HG02571 (cell line): ENCODE results near the gene TMEM169.
A peak's percentile ranks its signal among the peaks of the same experiment; 100 is the strongest.
"Not testable (repeated sequence)": the region's sequence is repeated elsewhere in the genome, so short reads cannot be mapped to it uniquely, and the experiment has no call there.

Experiments used
- ATAC-seq: cut with Tn5 transposase; IDR thresholded peaks from one replicate; pipeline ENCODE4 v1.9.1; 2021; ENCODE audit warnings: mild to moderate bottlenecking, moderate library complexity; ENCODE audit not compliant: unreplicated experiment

Gene TMEM169

DNA sequence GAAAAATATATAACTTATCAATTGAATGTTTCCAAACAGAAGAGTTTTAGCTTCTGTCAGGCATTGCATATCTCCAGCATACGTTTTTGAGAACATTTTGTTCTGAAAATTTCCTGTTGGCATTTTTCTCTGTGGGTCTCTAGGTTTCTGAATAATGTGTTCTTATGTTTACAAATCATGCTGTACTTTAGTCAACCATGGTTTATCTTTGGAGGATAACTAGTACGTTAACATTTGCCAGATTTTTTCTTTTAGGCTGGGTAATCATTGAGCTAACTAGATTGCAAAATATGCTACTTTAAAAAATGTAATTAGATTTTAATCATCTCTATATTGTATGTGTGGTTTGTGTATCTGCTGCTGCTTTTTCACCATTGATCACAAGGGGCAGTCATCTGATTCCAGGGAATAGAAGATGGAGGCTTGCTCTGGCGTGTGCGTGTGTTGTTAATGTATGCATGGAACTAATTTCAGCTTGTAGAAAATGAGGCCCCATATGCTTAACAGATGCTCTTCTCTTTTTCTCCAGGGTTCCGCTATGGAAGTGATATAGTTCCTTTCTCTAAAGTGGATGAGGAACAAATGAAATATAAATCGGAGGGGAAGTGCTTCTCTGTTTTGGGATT is 48.7 kb downstream of the TMEM169 start:
- no peak for ATAC-seq

GRCh38 chr2:216131175-216131926 is 49.6 kb downstream of the TMEM169 start:
- no peak for ATAC-seq

DNA sequence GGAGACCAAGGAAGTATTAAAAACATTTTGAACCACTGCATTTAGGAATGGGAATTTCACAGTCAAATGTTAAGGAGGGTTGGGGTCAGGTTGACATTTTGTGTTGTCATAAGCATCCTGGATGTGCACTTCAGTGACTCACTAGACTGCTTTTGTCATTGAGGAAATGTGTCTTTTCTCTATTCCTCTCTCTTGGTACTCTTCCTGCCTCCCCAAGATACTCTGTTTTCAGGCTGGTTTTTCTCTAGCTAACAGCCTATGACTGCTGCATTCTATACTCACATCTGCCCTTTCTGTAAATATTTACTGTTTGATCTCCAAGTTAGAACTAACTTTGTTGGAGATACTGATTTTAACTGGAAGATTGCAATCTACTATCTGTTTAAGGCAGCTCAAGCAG is 50.9 kb downstream of the TMEM169 start:
- ATAC-seq: no peak

DNA sequence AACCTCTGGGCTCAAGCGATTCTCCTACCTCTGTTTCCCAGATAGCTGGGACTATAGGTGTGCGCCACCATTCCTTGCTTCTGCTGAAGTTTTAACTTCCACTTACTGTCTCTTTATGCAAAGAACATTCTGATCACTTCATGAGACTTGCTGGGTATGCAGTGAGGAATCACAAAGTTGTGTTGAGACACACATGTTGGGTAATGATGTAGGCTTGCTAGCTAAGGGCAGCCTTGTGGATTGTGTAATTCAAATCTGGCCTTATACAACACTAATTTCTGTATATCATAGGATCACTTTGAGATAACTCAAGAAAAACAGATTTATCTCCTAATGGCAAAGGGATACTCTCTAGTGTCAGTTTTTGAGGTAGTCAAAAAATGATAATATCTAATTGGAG is 51.7 kb downstream of the TMEM169 start:
- ATAC-seq: no peak

- no peak for ATAC-seq
Observed at GRCh38 chr2:216134958-216135541, 53.3 kb downstream of the TMEM169 start.

DNA sequence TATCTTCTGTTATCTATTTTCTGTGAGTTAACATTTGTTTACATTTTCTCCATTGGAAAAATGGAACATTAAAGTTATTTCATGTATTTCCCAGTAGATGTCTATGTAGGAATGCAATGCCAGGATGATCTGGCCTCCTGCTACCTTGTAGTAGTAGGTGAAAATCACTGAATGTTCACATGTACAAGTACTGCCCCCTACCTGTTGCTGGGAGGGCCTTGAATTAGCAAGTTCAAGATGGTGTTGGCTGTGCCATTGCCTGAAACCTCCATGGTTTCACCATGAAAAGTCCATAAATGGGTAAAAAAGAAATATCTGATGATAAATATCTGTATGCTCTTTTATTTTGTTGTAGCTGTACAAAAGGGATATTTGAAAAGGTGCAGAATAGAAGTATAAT is 58.2 kb downstream of the TMEM169 start:
- ATAC-seq: no peak

DNA sequence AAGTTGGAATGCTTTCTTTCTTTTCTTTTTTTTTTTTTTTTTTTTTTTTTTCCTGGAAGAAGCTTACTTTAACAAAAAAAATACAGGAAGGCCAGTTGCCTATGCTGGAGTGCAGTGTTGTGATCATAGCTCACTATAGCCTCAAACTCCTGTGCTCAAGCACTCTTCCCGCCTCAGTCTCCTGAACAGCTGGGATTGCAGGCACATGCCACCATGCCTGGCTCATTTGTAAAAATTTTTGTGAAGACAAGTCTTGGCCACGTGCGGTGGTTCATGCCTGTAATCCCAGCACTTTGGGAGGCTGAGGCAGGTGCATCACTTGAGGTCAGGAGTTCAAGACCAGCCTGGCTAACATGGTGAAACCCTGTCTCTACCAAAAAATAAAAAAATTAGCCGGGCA is 59.8 kb downstream of the TMEM169 start:
- ATAC-seq: not testable (repeated sequence)

GRCh38 chr2:216142540-216142939 is 60.8 kb downstream of the TMEM169 start:
- ATAC-seq: peak; percentile 98

DNA sequence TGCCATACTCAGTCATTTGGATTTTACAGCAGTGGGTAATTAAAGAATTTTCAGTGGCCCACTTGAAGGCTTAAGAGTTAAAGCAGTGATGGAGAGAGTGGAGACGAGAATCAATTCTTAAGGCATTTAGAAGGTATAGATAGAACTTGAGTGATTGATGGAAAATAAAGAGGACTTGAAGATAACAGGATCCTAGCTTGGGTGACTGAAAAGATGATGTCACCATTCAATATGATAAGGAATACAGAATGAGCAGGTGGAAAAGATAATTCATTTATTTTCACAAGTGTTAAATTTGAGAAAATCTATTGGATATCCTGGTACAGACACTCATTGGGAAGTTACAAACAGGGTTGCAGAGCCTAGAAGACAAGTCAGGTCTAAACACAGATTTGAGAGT is 62.7 kb downstream of the TMEM169 start:
- no peak for ATAC-seq

GRCh38 chr2:216144857-216145256 is 63.1 kb downstream of the TMEM169 start:
- no peak for ATAC-seq

GRCh38 chr2:216146573-216146972 is 64.9 kb downstream of the TMEM169 start:
- no peak for ATAC-seq

- no peak for ATAC-seq
Observed at GRCh38 chr2:216147172-216148131, 65.7 kb downstream of the TMEM169 start.

GRCh38 chr2:216148983-216149382 is 67.3 kb downstream of the TMEM169 start:
- ATAC-seq: no peak

DNA sequence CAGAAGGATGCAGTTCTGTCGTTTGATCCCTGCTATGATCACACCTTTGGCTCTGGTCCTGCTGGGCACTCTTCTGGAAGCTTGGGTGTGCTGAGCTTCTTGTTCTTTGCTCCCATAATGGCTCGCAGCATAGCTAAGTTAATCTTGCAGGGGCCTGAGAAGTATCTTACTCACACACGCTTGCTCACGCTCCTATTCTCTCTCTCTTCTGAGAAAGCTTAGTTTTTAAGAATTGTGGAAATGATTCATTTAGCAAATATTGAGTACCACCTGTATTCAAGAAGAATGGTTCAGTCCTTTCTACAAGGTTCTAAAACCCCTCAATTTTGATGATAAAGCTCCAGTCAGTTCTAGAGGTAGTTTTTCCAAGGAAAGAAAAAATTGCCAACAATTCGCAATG is 68.0 kb downstream of the TMEM169 start:
- ATAC-seq: no peak

DNA sequence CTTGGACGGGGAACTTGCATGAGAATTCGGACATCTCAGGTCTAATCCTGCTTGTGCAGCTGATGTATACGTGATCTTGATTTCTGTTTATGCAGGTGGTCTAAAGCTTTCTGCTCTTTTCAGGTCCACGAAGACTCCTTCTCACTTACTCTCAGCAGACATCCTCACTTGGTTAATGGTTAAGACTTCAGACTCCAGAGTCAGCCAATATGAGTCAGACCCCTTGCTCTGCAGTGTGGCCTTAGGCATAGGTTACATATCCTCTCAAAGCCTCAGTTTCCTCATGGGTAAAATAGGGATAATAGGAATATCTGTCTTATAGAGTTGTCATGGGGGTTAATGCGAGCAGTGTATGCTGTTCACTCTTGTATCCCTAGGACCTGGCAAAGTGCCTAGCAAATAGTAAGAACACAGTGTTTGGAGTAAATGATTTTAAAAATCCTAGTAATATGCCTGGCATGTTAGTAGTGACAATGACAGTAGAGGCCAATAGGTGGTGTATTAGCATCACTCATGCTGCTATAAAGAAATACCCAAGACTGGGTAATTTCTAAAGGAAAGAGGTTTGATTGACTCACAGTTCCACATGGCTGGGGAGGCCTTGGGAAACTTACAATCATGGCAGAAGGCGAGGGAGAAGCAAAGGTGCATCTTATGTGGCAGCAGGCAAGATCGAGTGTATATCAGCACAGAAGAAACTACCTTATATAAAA is 69.8 kb downstream of the TMEM169 start:
- ATAC-seq: no peak
